SHP77 (cell line): ENCODE results near the gene ATP2A2.

Experiments
- DNase-seq, 2 experiments: peaks; one replicate each; lab custom pipeline; 2025; lab: John Stamatoyannopoulos, UW

Gene ATP2A2

GRCh38 chr12:110343114-110343513 is 62.1 kb downstream of the ATP2A2 start:
- no peak for DNase-seq

GRCh38 chr12:110343736-110344555 is 62.9 kb downstream of the ATP2A2 start:
- DNase-seq: no peak

GRCh38 chr12:110344657-110345056 is 63.6 kb downstream of the ATP2A2 start:
- no peak for DNase-seq

- no peak for DNase-seq
Measured at GRCh38 chr12:110345176-110345661, 64.2 kb downstream of the ATP2A2 start.

GRCh38 chr12:110345963-110346362 is 64.9 kb downstream of the ATP2A2 start:
- DNase-seq: no peak

GRCh38 chr12:110347767-110348166 is 66.7 kb downstream of the ATP2A2 start:
- no peak for DNase-seq

- DNase-seq: no peak
Measured at GRCh38 chr12:110348431-110349059, 67.5 kb downstream of the ATP2A2 start.

GRCh38 chr12:110349096-110349495 is 68.0 kb downstream of the ATP2A2 start:
- DNase-seq: no peak

GRCh38 chr12:110349514-110350151 is 68.6 kb downstream of the ATP2A2 start:
- no peak for DNase-seq

GRCh38 chr12:110351119-110351518 is 70.1 kb downstream of the ATP2A2 start:
- DNase-seq: no peak

GRCh38 chr12:110352401-110352800 is 71.4 kb downstream of the ATP2A2 start:
- DNase-seq: no peak

GRCh38 chr12:110353211-110353965 is 72.3 kb downstream of the ATP2A2 start:
- no peak for DNase-seq

- no peak for DNase-seq
Measured at GRCh38 chr12:110354172-110354780, 73.2 kb downstream of the ATP2A2 start.

GRCh38 chr12:110355073-110355472 is 74.0 kb downstream of the ATP2A2 start:
- DNase-seq: peak; percentile 14 to 32

- peak; percentile 1 to 10 for DNase-seq
Measured at GRCh38 chr12:110358384-110359097, 77.5 kb downstream of the ATP2A2 start.

- no peak for DNase-seq
Measured at GRCh38 chr12:110361216-110361615, 80.2 kb downstream of the ATP2A2 start.

GRCh38 chr12:110365489-110366320 is 84.7 kb downstream of the ATP2A2 start:
- no peak for DNase-seq

- no peak for DNase-seq
Measured at GRCh38 chr12:110366321-110367142, 85.5 kb downstream of the ATP2A2 start.

- no peak for DNase-seq
Measured at GRCh38 chr12:110367181-110367864, 86.3 kb downstream of the ATP2A2 start.
